ENCODE measurements around the gene IFI27L1. TPM values are rescaled to one million over a fixed set of nuclear protein-coding genes. Genes with fewer than 3 reads are reported as not detected.
"Not testable (repeated sequence)": the region's sequence is repeated elsewhere in the genome, so short reads cannot be mapped to it uniquely, and the experiment has no call there.

IFI27L1 gene
- total and polyA plus RNA-seq, 4 donors: 14.0 to 74.7 (median 69.2) TPM

DNA sequence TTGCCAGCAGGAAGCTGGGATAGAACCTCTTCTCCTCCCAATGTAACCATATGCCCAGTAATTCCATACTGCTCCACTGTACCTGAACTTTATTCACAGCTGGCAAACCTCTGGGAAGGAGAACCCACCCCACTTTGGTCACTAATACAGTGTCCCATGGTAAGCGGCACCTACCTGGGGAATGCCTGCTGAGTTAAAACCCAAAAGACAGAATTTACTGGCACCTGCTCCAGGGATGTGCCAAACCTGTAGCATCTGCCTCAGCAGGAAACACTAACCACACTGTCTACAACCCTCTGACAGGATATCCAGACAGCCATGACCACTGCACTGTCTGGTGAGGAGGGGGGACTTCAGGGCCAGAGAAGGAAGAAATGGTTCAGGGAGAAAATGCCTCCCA is 26.7 kb upstream of the IFI27L1 start:
- peaks cover 28% of the 10 kb centered on the region for H3K4me1 ChIP-seq (ENCODE audit: control insufficient read depth, insufficient read depth, low read length)
- WGBS (ENCODE audit: insufficient coverage): no CpG with 5 or more reads among the region's 1 CpG
- DNase-seq (ENCODE audit: low read depth in 4 of 6, low spot score in 6 of 6): no peak
- no peak overlapping the region for H3K27ac ChIP-seq (ENCODE audit: low read depth, low read length)
- no peak overlapping the region for H3K4me3 ChIP-seq (ENCODE audit: low read depth, low read length)
- peaks cover 62% of the 10 kb centered on the region for H3K36me3 ChIP-seq (ENCODE audit: control insufficient read depth, insufficient read depth, low read length)
- no peaks in the 10 kb centered on the region for H3K9me3 ChIP-seq (ENCODE audit: control insufficient read depth, insufficient read depth, low read length)
- H3K27me3 ChIP-seq (ENCODE audit: control insufficient read depth, insufficient read depth, low read length): no peaks in the 10 kb centered on the region

DNA sequence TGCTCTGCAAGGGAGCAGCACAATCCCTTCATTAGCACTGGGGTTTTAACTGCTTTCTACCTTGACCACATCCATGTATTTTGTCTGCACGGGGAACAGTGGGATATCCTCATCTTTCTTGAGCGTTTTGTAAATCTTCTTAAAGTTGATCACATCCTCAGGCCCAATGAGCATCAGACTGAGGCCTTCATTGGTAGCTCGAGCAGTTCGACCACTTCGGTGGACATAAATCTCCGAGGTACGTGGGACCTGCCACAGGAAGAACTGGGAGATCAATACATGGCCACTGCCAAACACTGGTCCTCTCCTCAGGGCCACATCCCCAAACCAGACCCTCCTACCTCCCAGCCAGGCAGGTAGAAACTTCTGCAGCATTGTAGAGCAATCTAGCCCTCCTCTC is 26.2 kb upstream of the IFI27L1 start:
- DNase-seq (ENCODE audit: low read depth in 4 of 6, low spot score in 6 of 6): no peak
- Histone ChIP-seq H3K4me1 (ENCODE audit: control insufficient read depth, insufficient read depth, low read length) (peaks cover 23% of the 10 kb centered on the region), H3K27ac (ENCODE audit: low read depth, low read length) (no peak overlapping the region), H3K36me3 (ENCODE audit: control insufficient read depth, insufficient read depth, low read length) (peaks cover 62% of the 10 kb centered on the region), H3K4me3 (ENCODE audit: low read depth, low read length) (no peak overlapping the region), H3K9me3 (ENCODE audit: control insufficient read depth, insufficient read depth, low read length) (no peaks in the 10 kb centered on the region), H3K27me3 (ENCODE audit: control insufficient read depth, insufficient read depth, low read length) (no peaks in the 10 kb centered on the region)
- WGBS (ENCODE audit: insufficient coverage): 88% methylated on average over 7 of the region's 7 CpGs

DNA sequence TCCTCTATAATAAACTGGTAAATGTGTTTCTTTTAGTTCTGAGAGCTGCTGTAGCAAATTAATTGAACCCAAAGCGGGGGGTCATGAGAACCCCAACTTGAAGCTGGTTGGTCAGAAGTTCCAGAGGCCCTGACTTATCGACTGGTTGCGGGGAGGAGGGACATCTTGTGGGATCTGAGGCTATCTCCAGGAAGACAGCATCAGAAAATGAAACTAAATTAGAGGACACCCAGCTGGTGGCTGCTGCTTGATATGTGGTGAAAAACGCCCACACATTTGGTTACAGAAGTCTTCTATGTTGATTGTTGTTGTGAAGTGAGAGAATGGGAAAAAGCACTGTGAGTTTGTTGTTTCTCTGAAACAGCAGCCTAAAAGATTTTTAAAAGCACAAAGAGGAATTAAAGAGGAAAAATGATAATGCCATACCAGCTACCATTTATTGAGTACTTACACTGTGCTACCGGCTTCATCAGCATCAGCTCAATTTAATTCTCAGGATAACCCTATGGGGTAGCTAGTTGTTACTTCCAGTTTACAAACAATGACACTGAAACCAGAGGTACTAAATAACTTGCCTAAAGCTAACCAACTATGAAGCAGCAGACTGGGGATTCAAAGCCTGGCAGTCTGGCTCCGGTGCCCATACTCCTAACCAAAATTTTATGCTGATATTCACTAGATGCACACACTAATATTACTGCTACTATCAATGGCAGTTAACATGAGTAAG is 24.4 kb upstream of the IFI27L1 start:
- 82% methylated on average over 3 of the region's 6 CpGs for WGBS (ENCODE audit: insufficient coverage)
- no peaks in the 10 kb centered on the region for H3K9me3 ChIP-seq (ENCODE audit: control insufficient read depth, insufficient read depth, low read length)
- H3K27ac ChIP-seq (ENCODE audit: low read depth, low read length): no peak overlapping the region
- no peak overlapping the region for H3K4me3 ChIP-seq (ENCODE audit: low read depth, low read length)
- peaks cover 64% of the 10 kb centered on the region for H3K36me3 ChIP-seq (ENCODE audit: control insufficient read depth, insufficient read depth, low read length)
- H3K27me3 ChIP-seq (ENCODE audit: control insufficient read depth, insufficient read depth, low read length): no peaks in the 10 kb centered on the region
- peaks cover 8% of the 10 kb centered on the region for H3K4me1 ChIP-seq (ENCODE audit: control insufficient read depth, insufficient read depth, low read length)
- DNase-seq (ENCODE audit: low read depth in 4 of 6, low spot score in 6 of 6): no peak

DNA sequence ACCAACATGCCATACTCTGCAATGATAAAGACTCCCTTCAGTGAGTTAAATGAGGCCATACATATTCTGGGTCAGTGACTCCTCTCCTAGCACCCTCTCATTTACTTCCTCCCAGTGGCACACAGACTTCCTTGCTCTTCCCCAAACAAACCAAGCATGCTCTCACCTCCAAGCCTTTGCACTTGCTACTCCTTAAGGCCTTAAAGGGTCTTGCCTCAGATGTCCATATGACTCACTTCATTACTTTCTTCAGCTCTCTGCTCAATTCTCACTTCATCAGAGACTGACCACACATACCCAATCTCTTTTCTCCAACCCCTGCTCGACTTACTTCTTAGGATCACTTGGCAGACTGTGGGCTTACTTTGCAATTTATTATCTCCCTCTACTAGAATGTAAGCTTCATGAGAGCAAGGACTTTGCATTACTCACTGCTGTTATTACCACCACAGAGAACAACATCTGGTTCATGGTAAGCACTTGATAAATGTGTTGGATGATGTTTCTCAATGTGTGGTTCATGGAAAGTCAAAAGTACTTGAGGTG is 22.9 kb upstream of the IFI27L1 start:
- no peak overlapping the region for H3K27ac ChIP-seq (ENCODE audit: low read depth, low read length)
- no peaks in the 10 kb centered on the region for H3K27me3 ChIP-seq (ENCODE audit: control insufficient read depth, insufficient read depth, low read length)
- H3K4me3 ChIP-seq (ENCODE audit: low read depth, low read length): no peak overlapping the region
- H3K9me3 ChIP-seq (ENCODE audit: control insufficient read depth, insufficient read depth, low read length): no peaks in the 10 kb centered on the region
- peaks cover 53% of the 10 kb centered on the region for H3K36me3 ChIP-seq (ENCODE audit: control insufficient read depth, insufficient read depth, low read length)
- H3K4me1 ChIP-seq (ENCODE audit: control insufficient read depth, insufficient read depth, low read length): peaks cover 8% of the 10 kb centered on the region
- WGBS (ENCODE audit: insufficient coverage): 73% methylated on average over 1 of the region's 1 CpG
- no peak for DNase-seq (ENCODE audit: low read depth in 4 of 6, low spot score in 6 of 6)

DNA sequence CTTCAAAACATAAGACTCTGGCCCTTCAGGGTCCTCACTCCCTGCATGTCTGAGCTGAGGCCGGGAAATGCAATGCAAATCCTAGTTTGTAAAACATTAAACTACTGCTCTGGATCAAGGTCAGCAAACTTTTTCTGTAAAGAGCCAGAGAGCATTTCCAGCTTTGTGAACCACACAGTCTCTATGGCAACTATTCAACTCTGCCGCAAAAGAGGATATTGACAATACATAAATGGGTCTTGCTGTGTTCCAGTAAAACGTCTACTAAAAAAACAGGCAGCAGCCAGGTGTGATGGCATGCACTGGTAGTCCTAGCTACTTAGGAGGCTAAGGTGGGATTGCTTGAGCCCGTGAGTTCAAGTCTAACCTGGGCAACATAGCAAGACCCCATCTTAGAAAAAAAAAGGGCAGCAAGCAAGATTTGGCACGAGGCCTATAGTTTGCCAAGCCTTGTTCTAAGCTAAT is 22.4 kb upstream of the IFI27L1 start:
- DNase-seq (ENCODE audit: low read depth in 4 of 6, low spot score in 6 of 6): no peak
- H3K27me3 ChIP-seq (ENCODE audit: control insufficient read depth, insufficient read depth, low read length): no peaks in the 10 kb centered on the region
- H3K4me3 ChIP-seq (ENCODE audit: low read depth, low read length): no peak overlapping the region
- H3K27ac ChIP-seq (ENCODE audit: low read depth, low read length): no peak overlapping the region
- H3K9me3 ChIP-seq (ENCODE audit: control insufficient read depth, insufficient read depth, low read length): no peaks in the 10 kb centered on the region
- 60% methylated on average over 5 of the region's 5 CpGs for WGBS (ENCODE audit: insufficient coverage)
- H3K4me1 ChIP-seq (ENCODE audit: control insufficient read depth, insufficient read depth, low read length): peaks cover 8% of the 10 kb centered on the region
- peaks cover 49% of the 10 kb centered on the region for H3K36me3 ChIP-seq (ENCODE audit: control insufficient read depth, insufficient read depth, low read length)

DNA sequence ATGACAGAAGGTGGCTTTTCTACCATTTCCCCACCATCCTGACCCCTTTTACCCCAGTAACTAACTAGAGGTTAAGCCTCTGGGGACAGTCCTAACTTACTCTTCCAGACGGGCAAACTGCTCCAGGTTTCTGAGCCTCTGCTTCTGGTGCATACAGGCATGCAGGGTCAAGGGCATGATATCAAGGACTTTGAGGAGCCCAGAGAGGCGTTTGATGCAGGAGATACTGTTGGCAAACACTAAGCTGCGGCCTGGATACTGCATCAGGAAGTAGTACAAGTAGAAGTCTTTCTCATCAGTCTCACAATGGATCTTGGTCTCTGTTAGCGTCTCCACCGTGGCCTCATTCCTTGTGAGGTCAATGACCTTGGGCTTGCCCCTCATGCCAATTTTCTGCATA is 21.1 kb upstream of the IFI27L1 start:
- WGBS (ENCODE audit: insufficient coverage): 80% methylated on average over 3 of the region's 5 CpGs
- Histone ChIP-seq H3K36me3 (ENCODE audit: control insufficient read depth, insufficient read depth, low read length) (peaks cover 37% of the 10 kb centered on the region), H3K27ac (ENCODE audit: low read depth, low read length) (no peak overlapping the region)

DNA sequence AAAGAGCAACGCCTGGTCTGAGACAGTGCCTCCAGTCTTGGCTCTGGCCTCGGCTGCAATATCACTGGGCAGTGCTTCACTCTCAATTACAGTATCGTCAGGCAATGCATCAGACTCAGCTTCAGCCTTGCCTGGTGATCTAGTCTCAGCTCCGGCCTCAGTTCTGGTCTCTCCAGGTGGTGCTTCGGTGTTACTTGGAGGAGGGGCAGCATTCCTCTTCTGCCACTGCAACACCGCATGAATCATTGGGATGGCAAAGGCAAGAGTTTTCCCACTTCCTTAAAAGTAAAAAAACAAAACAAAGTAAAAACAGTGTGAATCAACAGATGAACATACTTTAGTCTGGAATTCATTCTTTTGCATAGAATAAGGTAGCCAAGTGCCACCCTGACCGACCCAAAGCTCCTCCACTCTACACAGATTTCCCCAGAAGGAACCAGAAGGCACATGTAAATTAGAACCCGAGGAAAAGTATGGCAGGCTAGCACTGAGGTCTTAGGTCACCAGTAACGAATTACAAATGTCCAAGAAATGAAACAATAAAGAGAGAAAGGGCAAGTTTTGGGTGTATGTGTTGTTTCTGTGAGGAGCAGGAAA is 18.7 kb upstream of the IFI27L1 start:
- peaks cover 21% of the 10 kb centered on the region for H3K4me1 ChIP-seq (ENCODE audit: control insufficient read depth, insufficient read depth, low read length)

More for the DNA sequence above, 21.1 kb upstream of the IFI27L1 start:
- Histone ChIP-seq H3K9me3 (ENCODE audit: control insufficient read depth, insufficient read depth, low read length) (no peaks in the 10 kb centered on the region), H3K4me3 (ENCODE audit: low read depth, low read length) (no peak overlapping the region), H3K27me3 (ENCODE audit: control insufficient read depth, insufficient read depth, low read length) (no peaks in the 10 kb centered on the region), H3K4me1 (ENCODE audit: control insufficient read depth, insufficient read depth, low read length) (peaks cover 8% of the 10 kb centered on the region)
- DNase-seq (ENCODE audit: low read depth in 4 of 6, low spot score in 6 of 6): no peak

DNA sequence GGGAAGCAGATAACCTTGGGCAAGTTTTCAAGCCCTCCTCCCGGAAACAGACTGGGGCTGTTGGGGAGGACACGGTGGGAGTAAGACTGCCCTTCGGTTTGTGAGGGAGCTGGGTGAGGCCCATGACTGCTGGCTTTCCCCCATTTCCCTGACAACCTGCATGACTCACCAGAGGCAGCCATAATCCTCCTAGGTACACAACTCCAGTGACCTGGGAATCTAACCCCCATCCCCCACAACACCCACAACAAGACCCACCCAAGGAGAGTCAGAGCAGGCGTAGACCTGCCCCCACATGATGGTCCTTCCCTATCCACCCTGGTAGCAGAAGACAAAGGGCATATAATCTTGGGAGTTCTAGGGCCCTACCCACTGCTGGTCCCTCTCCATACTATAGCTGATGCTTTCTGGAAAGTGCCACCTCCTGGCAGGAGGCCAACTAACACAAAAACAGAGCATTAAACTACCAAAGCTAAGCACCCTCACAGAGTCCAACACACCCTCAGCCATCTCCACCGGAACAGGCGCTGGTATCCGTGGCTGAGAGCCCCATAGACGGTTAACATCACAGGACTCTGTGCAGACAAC is 14.9 kb upstream of the IFI27L1 start:
- H3K9me3 ChIP-seq (ENCODE audit: control insufficient read depth, insufficient read depth, low read length): peaks cover 3% of the 10 kb centered on the region
- peaks cover 16% of the 10 kb centered on the region for H3K4me1 ChIP-seq (ENCODE audit: control insufficient read depth, insufficient read depth, low read length)
- H3K27me3 ChIP-seq (ENCODE audit: control insufficient read depth, insufficient read depth, low read length): no peaks in the 10 kb centered on the region
- H3K36me3 ChIP-seq (ENCODE audit: control insufficient read depth, insufficient read depth, low read length): peaks cover 3% of the 10 kb centered on the region
- peak in 1 of 6 donors; percentile 47 for DNase-seq (ENCODE audit: low read depth in 4 of 6, low spot score in 6 of 6)
- WGBS (ENCODE audit: insufficient coverage): 45% methylated on average over 7 of the region's 8 CpGs
- no peak overlapping the region for H3K27ac ChIP-seq (ENCODE audit: low read depth, low read length)
- no peak overlapping the region for H3K4me3 ChIP-seq (ENCODE audit: low read depth, low read length)

More for the DNA sequence above, 18.7 kb upstream of the IFI27L1 start:
- Histone ChIP-seq H3K27me3 (ENCODE audit: control insufficient read depth, insufficient read depth, low read length) (no peaks in the 10 kb centered on the region), H3K9me3 (ENCODE audit: control insufficient read depth, insufficient read depth, low read length) (no peaks in the 10 kb centered on the region), H3K4me3 (ENCODE audit: low read depth, low read length) (no peak overlapping the region), H3K27ac (ENCODE audit: low read depth, low read length) (no peak overlapping the region), H3K36me3 (ENCODE audit: control insufficient read depth, insufficient read depth, low read length) (peaks cover 23% of the 10 kb centered on the region)
- 84% methylated on average over 4 of the region's 9 CpGs for WGBS (ENCODE audit: insufficient coverage)
- DNase-seq (ENCODE audit: low read depth in 4 of 6, low spot score in 6 of 6): no peak

DNA sequence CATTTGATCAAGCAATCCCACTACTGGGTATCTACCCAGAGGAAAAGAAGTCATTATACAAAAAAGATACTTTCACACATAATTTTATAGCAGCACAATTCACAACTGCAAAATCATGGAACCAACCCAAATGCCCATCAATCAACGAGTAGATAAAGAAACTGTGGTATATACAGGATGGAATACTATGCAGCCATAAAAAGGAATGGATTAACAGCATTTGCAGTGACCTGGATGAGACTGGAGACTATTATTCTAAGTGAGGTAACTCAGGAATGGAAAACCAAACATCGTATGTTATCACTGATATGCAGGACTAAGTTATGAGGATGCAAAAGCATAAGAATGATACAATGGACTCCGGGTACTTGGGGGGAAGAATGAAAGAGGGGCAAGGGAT is 9.0 kb upstream of the IFI27L1 start:
- H3K9me3 ChIP-seq (ENCODE audit: control insufficient read depth, insufficient read depth, low read length): peaks cover 12% of the 10 kb centered on the region
- not testable (repeated sequence) for H3K4me3 ChIP-seq (ENCODE audit: low read depth, low read length); H3K36me3 ChIP-seq (ENCODE audit: control insufficient read depth, insufficient read depth, low read length); H3K27ac ChIP-seq (ENCODE audit: low read depth, low read length); DNase-seq (ENCODE audit: low read depth in 4 of 6, low spot score in 6 of 6); H3K4me1 ChIP-seq (ENCODE audit: control insufficient read depth, insufficient read depth, low read length); H3K27me3 ChIP-seq (ENCODE audit: control insufficient read depth, insufficient read depth, low read length)
- WGBS (ENCODE audit: insufficient coverage): 100% methylated on average over 1 of the region's 3 CpGs

All from spinal cord (tissue), 10 donors.